Trophoblast cell (in vitro differentiated cells and primary cell): Measurements from ENCODE around the gene GVQW3.

Experiments used
- DNase-seq, 2 donors: peaks; one replicate each; pipeline ENCODE4 v3.0.0-alpha.2; 2016
- H2AFZ ChIP-seq: 2 replicates; pipeline ENCODE4 v1.6.1; 2013; ENCODE audit warnings: low read length, moderate library complexity, mild to moderate bottlenecking; ENCODE audit not compliant: insufficient read depth, poor library complexity
- H2AK5ac ChIP-seq: 2 replicates; pipeline ENCODE4 v1.6.1; 2013; ENCODE audit warnings: mild to moderate bottlenecking, low read length
- H2BK120ac ChIP-seq: 2 replicates; pipeline ENCODE4 v1.6.1; 2013; ENCODE audit warnings: low read length, mild to moderate bottlenecking, moderate library complexity; ENCODE audit not compliant: insufficient read depth, poor library complexity
- H2BK12ac ChIP-seq: 2 replicates; pipeline ENCODE4 v1.6.1; 2013; ENCODE audit warnings: mild to moderate bottlenecking, low read length, moderate library complexity
- H2BK5ac ChIP-seq: 2 replicates; pipeline ENCODE4 v1.6.1; 2013; ENCODE audit warnings: low read length, low read depth, moderate library complexity, mild to moderate bottlenecking; ENCODE audit not compliant: poor library complexity
- H3K14ac ChIP-seq: 2 replicates; pipeline ENCODE4 v1.6.1; 2013; ENCODE audit warnings: mild to moderate bottlenecking, low read length
- H3K18ac ChIP-seq: 2 replicates; pipeline ENCODE4 v1.6.1; 2013; ENCODE audit warnings: mild to moderate bottlenecking, low read length
- H3K23ac ChIP-seq: 2 replicates; pipeline ENCODE4 v1.6.1; 2013; ENCODE audit warnings: low read length
- H3K27ac ChIP-seq: 2 replicates; pipeline ENCODE4 v1.5.1; 2013; ENCODE audit warnings: low read depth, mild to moderate bottlenecking, inconsistent platforms, low read length, moderate library complexity
- H3K27me3 ChIP-seq: 2 replicates; pipeline ENCODE4 v1.6.1; 2013; ENCODE audit warnings: inconsistent platforms, mild to moderate bottlenecking, low read length, moderate library complexity; ENCODE audit not compliant: insufficient read depth
- H3K36me3 ChIP-seq, 2 experiments: 1 replicate in 1 of 2; 2 replicates in 1 of 2; pipeline ENCODE4 v1.6.1; 2013; ENCODE audit warnings: low read length in 2 of 2, mild to moderate bottlenecking in 2 of 2, moderate library complexity in 1 of 2; ENCODE audit not compliant: insufficient read depth in 2 of 2, control insufficient read depth in 1 of 2
- H3K4ac ChIP-seq: 2 replicates; pipeline ENCODE4 v1.6.1; 2013; ENCODE audit warnings: low read depth, mild to moderate bottlenecking, low read length, moderate library complexity
- H3K4me1 ChIP-seq, 2 experiments: 1 replicate in 1 of 2; 2 replicates in 1 of 2; pipeline ENCODE4 v1.6.1; 2013; ENCODE audit warnings: low read length in 2 of 2, mild to moderate bottlenecking in 2 of 2, moderate library complexity in 1 of 2; ENCODE audit not compliant: insufficient read depth in 2 of 2, control insufficient read depth in 1 of 2
- H3K4me2 ChIP-seq: 2 replicates; pipeline ENCODE4 v1.6.1; 2013; ENCODE audit warnings: inconsistent platforms, mild to moderate bottlenecking, low read length, moderate library complexity
- H3K4me3 ChIP-seq: 2 replicates; pipeline ENCODE4 v1.5.1; 2013; ENCODE audit warnings: mild to moderate bottlenecking, low read depth, low read length, inconsistent platforms
- H3K79me1 ChIP-seq: one replicate; pipeline ENCODE4 v1.6.1; 2013; ENCODE audit warnings: low read length
- H3K79me2 ChIP-seq: 2 replicates; pipeline ENCODE4 v1.6.1; 2013; ENCODE audit warnings: low read length, mild to moderate bottlenecking; ENCODE audit not compliant: control insufficient read depth, insufficient read depth, poor library complexity
- H3K9ac ChIP-seq: 2 replicates; pipeline ENCODE4 v1.6.1; 2013; ENCODE audit warnings: mild to moderate bottlenecking, low read length
- H3K9me3 ChIP-seq: 2 replicates; pipeline ENCODE4 v1.6.1; 2013; ENCODE audit warnings: low read depth, mild to moderate bottlenecking, control low read depth, inconsistent platforms, low read length; ENCODE audit not compliant: insufficient read depth
- H4K12ac ChIP-seq: 2 replicates; pipeline ENCODE4 v1.6.1; 2013; ENCODE audit warnings: low read depth, mild to moderate bottlenecking, low read length, moderate library complexity
- H4K8ac ChIP-seq: 2 replicates; pipeline ENCODE4 v1.6.1; 2013; ENCODE audit warnings: low read depth, mild to moderate bottlenecking, low read length, moderate library complexity
- H4K91ac ChIP-seq: one replicate; pipeline ENCODE4 v1.6.1; 2013; ENCODE audit warnings: low read depth, mild to moderate bottlenecking, low read length, moderate library complexity
- WGBS: extraction: QIAGEN DNeasy Blood & Tissue Kit; methylation state at CpG from one replicate; pipeline ENCODE4 v1.1.7; 2013; ENCODE audit warnings: missing lambda C conversion rate; ENCODE audit not compliant: insufficient read length, insufficient coverage; ENCODE audit errors: extremely low coverage; 5-methylcytosine and 5-hydroxymethylcytosine counted together

Gene GVQW3

GRCh38 chr11:76337469-76337868 is 43.7 kb upstream of the GVQW3 start:
- no peaks in the 10 kb centered on the region for H3K4me1 ChIP-seq
- H4K8ac ChIP-seq = no peak overlapping the region
- H3K4ac ChIP-seq = no peak overlapping the region
- no peak overlapping the region for H3K23ac ChIP-seq
- no CpG with 5 or more reads among the region's 1 CpG for WGBS
- H3K36me3 ChIP-seq = no peaks in the 10 kb centered on the region
- H3K27me3 ChIP-seq = no peaks in the 10 kb centered on the region
- no peak overlapping the region for H2AK5ac ChIP-seq
- H3K9me3 ChIP-seq = peaks cover 15% of the 10 kb centered on the region
- H3K4me2 ChIP-seq = no peak overlapping the region
- H2BK5ac ChIP-seq = no peak overlapping the region
- no peak overlapping the region for H4K12ac ChIP-seq
- no peak overlapping the region for H3K9ac ChIP-seq
- H3K79me2 ChIP-seq = no peaks in the 10 kb centered on the region
- no peak overlapping the region for H3K4me3 ChIP-seq
- H3K14ac ChIP-seq = no peak overlapping the region
- no peaks in the 10 kb centered on the region for H3K79me1 ChIP-seq
- no peak overlapping the region for H2BK120ac ChIP-seq
- no peak overlapping the region for H2AFZ ChIP-seq
- H3K27ac ChIP-seq = no peak overlapping the region
- H2BK12ac ChIP-seq = no peak overlapping the region
- no peak overlapping the region for H4K91ac ChIP-seq
- no peak overlapping the region for H3K18ac ChIP-seq
- no peak for DNase-seq

GRCh38 chr11:76337923-76338322 is 43.2 kb upstream of the GVQW3 start:
- Histone ChIP-seq H4K91ac (no peak overlapping the region), H2BK5ac (no peak overlapping the region), H4K12ac (no peak overlapping the region), H3K79me1 (no peaks in the 10 kb centered on the region), H3K27ac (no peak overlapping the region), H3K23ac (no peak overlapping the region), H3K18ac (no peak overlapping the region), H2BK12ac (no peak overlapping the region), H3K4me2 (no peak overlapping the region), H2BK120ac (no peak overlapping the region), H3K4me1 (no peaks in the 10 kb centered on the region), H3K14ac (no peak overlapping the region), H4K8ac (no peak overlapping the region), H3K4me3 (no peak overlapping the region), H3K79me2 (no peaks in the 10 kb centered on the region), H3K36me3 (no peaks in the 10 kb centered on the region), H2AK5ac (no peak overlapping the region), H2AFZ (no peak overlapping the region), H3K9me3 (peaks cover 15% of the 10 kb centered on the region), H3K9ac (no peak overlapping the region), H3K4ac (no peak overlapping the region), H3K27me3 (no peaks in the 10 kb centered on the region)
- WGBS = no CpG with 5 or more reads among the region's 4 CpGs
- DNase-seq = no peak

DNA sequence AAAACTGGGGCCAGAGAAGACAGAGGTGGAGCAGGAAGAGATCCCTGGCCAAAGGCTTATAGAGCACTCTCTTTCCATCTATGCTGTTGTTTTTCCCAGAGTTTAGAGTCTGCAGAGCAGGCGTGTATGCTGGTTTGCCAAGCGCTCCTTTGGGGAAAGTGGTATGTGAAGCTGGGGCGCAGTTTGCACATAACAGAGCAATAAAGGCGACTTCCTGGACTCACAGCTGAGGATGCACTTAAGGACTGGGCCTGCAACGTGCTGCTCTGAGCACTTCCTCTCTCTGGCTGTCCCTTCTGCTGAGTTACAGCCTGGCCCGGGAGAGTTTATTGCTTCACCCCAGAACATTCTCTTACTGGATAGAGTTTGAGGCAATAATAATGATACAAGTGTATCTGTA is 41.9 kb upstream of the GVQW3 start:
- no peak overlapping the region for H3K4me2 ChIP-seq
- H2BK120ac ChIP-seq = no peak overlapping the region
- no CpG with 5 or more reads among the region's 6 CpGs for whole genome bisulfite sequencing
- H4K91ac ChIP-seq = no peak overlapping the region
- H2AK5ac ChIP-seq = no peak overlapping the region
- H2BK5ac ChIP-seq = no peak overlapping the region
- no peaks in the 10 kb centered on the region for H3K4me1 ChIP-seq
- no peak overlapping the region for H3K4ac ChIP-seq
- no peak overlapping the region for H4K8ac ChIP-seq
- no peak for DNase-seq
- H3K36me3 ChIP-seq = no peaks in the 10 kb centered on the region
- H2AFZ ChIP-seq = no peak overlapping the region
- H3K4me3 ChIP-seq = no peak overlapping the region
- H3K79me2 ChIP-seq = no peaks in the 10 kb centered on the region
- no peak overlapping the region for H3K23ac ChIP-seq
- H3K27me3 ChIP-seq = no peaks in the 10 kb centered on the region
- H4K12ac ChIP-seq = no peak overlapping the region
- no peak overlapping the region for H3K18ac ChIP-seq
- H3K14ac ChIP-seq = no peak overlapping the region
- peaks cover 12% of the 10 kb centered on the region for H3K9me3 ChIP-seq
- no peaks in the 10 kb centered on the region for H3K79me1 ChIP-seq
- H3K9ac ChIP-seq = no peak overlapping the region
- no peak overlapping the region for H2BK12ac ChIP-seq
- H3K27ac ChIP-seq = no peak overlapping the region

GRCh38 chr11:76347466-76347865 is 33.7 kb upstream of the GVQW3 start:
- Histone ChIP-seq H3K9ac (no peak overlapping the region), H4K91ac (no peak overlapping the region), H3K18ac (no peak overlapping the region), H2BK5ac (no peak overlapping the region), H3K9me3 (peaks cover 2% of the 10 kb centered on the region), H3K27ac (no peak overlapping the region), H2AK5ac (no peak overlapping the region), H3K79me1 (no peaks in the 10 kb centered on the region), H3K14ac (no peak overlapping the region), H3K27me3 (no peaks in the 10 kb centered on the region), H2BK120ac (no peak overlapping the region), H4K8ac (no peak overlapping the region), H3K4ac (no peak overlapping the region), H3K4me2 (no peak overlapping the region), H2AFZ (no peak overlapping the region), H3K23ac (no peak overlapping the region), H3K79me2 (no peaks in the 10 kb centered on the region), H2BK12ac (no peak overlapping the region), H4K12ac (no peak overlapping the region), H3K4me1 (no peaks in the 10 kb centered on the region), H3K4me3 (no peak overlapping the region), H3K36me3 (peaks cover 0 to 2% of the 10 kb centered on the region in 2 experiments)
- WGBS = no CpG with 5 or more reads among the region's 2 CpGs
- DNase-seq = no peak
